Fibroblast of lung (primary cell): ENCODE measurements around the gene OGFRL1. TPM values are rescaled to one million over a fixed set of nuclear protein-coding genes. Genes with fewer than 3 reads are reported as not detected.

ENCODE experiments used
- DNase-seq, 2 donors: peaks; one replicate each; pipeline versions ENCODE4 v3.0.0 to v3.0.0-alpha.2; 2010; ENCODE audit warnings: low read depth in 2 of 2
- H2AFZ ChIP-seq: 2 replicates; pipeline ENCODE4 v1.5.1; 2012; ENCODE audit warnings: low read length, control low read depth, inconsistent platforms
- H3K27ac ChIP-seq: 2 replicates; pipeline ENCODE4 v1.5.1; 2011; ENCODE audit warnings: low read length, control low read depth; ENCODE audit not compliant: insufficient read depth
- H3K27me3 ChIP-seq: 2 replicates; pipeline ENCODE4 v1.5.1; 2011; ENCODE audit warnings: mild to moderate bottlenecking, low read length; ENCODE audit not compliant: control insufficient read depth, insufficient read depth
- H3K36me3 ChIP-seq: 2 replicates; pipeline ENCODE4 v1.5.1; 2011; ENCODE audit warnings: low read length; ENCODE audit not compliant: control insufficient read depth, insufficient read depth
- H3K4me1 ChIP-seq: 2 replicates; pipeline ENCODE4 v1.5.1; 2011; ENCODE audit warnings: low read length; ENCODE audit not compliant: control insufficient read depth, insufficient read depth; ENCODE audit errors: extremely low read depth
- H3K4me2 ChIP-seq: 2 replicates; pipeline ENCODE4 v1.5.1; 2011; ENCODE audit warnings: low read length, control low read depth; ENCODE audit not compliant: insufficient read depth; ENCODE audit errors: extremely low read depth
- H3K4me3 ChIP-seq, 4 experiments: fragments of 200-600 bp in 1 of 4; sonication (generic) in 1 of 4; replicated peaks in 1 of 4; 2 replicates each; pipeline ENCODE4 v1.5.1; 2011 to 2016; ENCODE audit warnings: low read length in 4 of 4, low read depth in 3 of 4, mild to moderate bottlenecking in 3 of 4, control low read depth in 2 of 4, inconsistent platforms in 1 of 4, mixed read lengths in 1 of 4; ENCODE audit not compliant: insufficient read depth in 1 of 4; ENCODE audit errors: control extremely low read depth in 1 of 4
- H3K79me2 ChIP-seq: 2 replicates; pipeline ENCODE4 v1.5.1; 2012; ENCODE audit warnings: mild to moderate bottlenecking, low read length, inconsistent platforms; ENCODE audit not compliant: control insufficient read depth, insufficient read depth
- H3K9ac ChIP-seq: 2 replicates; pipeline ENCODE4 v1.5.1; 2011; ENCODE audit warnings: mild to moderate bottlenecking, low read length, control low read depth; ENCODE audit not compliant: insufficient read depth
- H3K9me3 ChIP-seq: 2 replicates; pipeline ENCODE4 v1.5.1; 2012; ENCODE audit warnings: low read depth, low read length; ENCODE audit not compliant: control insufficient read depth, insufficient read depth
- H4K20me1 ChIP-seq: 2 replicates; pipeline ENCODE4 v1.5.1; 2011; ENCODE audit warnings: low read length; ENCODE audit not compliant: control insufficient read depth, insufficient read depth; ENCODE audit errors: extremely low read depth
- CTCF ChIP-seq, 2 donors: IDR thresholded peaks in 1 of 2; conservative IDR thresholded peaks in 1 of 2; 1 replicate in 1 of 2; 2 replicates in 1 of 2; pipeline ENCODE4 v1.5.1; 2011 to 2012; ENCODE audit warnings: low read length in 2 of 2, control low read depth in 1 of 2, inconsistent platforms in 1 of 2, low read depth in 1 of 2, mild to moderate bottlenecking in 1 of 2
- EZH2 ChIP-seq: IDR thresholded peaks from 2 replicates; pipeline ENCODE4 v1.5.1; 2012; ENCODE audit warnings: low read length, control low read depth, mild to moderate bottlenecking; ENCODE audit errors: missing control alignments
- polyA plus RNA-seq, 2 donors: library from polyadenylated mRNA; depleted of rRNA in 1 of 2; stranded (reverse) in 1 of 2; unstranded in 1 of 2; fragments of >200 nt; gene quantifications; 2 replicates each; pipeline ENCODE4 v1.2.1, GENCODE V29; 2011 to 2012; ENCODE audit warnings: missing spikeins in 1 of 2
- total RNA-seq: library from RNA; depleted of rRNA; stranded (reverse); fragments of >200 nt; gene quantifications from 2 replicates; pipeline ENCODE4 v1.2.1, GENCODE V29; 2014

Gene OGFRL1
- total and polyA plus RNA-seq, 2 donors (not counting 1 experiment from before 2014, with no cell fraction given) = 14.0 to 27.7 TPM

GRCh38 chr6:71336901-71337300 lies 48.3 kb downstream of the OGFRL1 start:
- no peak overlapping the region for H3K9ac ChIP-seq
- no peaks in the 10 kb centered on the region for H3K27me3 ChIP-seq
- no peak overlapping the region for H3K4me2 ChIP-seq
- TF ChIP-seq EZH2 (no peak), CTCF (conservative IDR thresholded peaks at IDR 0.05 in 1 of 2, IDR thresholded peaks at IDR 0.05 in 1 of 2; ENCODE audit: low read depth in 1 of 2, low read length in 2 of 2) (no peak)
- H2AFZ ChIP-seq = no peak overlapping the region
- peaks cover 9% of the 10 kb centered on the region for H3K4me1 ChIP-seq
- no peaks in the 10 kb centered on the region for H3K79me2 ChIP-seq
- no peaks in the 10 kb centered on the region for H3K36me3 ChIP-seq
- H3K27ac ChIP-seq = no peak overlapping the region
- H3K4me3 ChIP-seq = no peak overlapping the region
- peak in 1 of 2 donors; percentile 38 for DNase-seq
- peaks cover 2% of the 10 kb centered on the region for H4K20me1 ChIP-seq
- no peaks in the 10 kb centered on the region for H3K9me3 ChIP-seq

- Histone ChIP-seq H3K79me2 (no peaks in the 10 kb centered on the region), H3K4me1 (peaks cover 4% of the 10 kb centered on the region), H3K27ac (no peak overlapping the region), H3K27me3 (no peaks in the 10 kb centered on the region), H3K4me3 (no peak overlapping the region), H3K4me2 (no peak overlapping the region), H3K9ac (no peak overlapping the region), H4K20me1 (peaks cover 2% of the 10 kb centered on the region), H2AFZ (no peak overlapping the region), H3K36me3 (no peaks in the 10 kb centered on the region), H3K9me3 (no peaks in the 10 kb centered on the region)
- DNase-seq = no peak
- no peak for TF ChIP-seq CTCF (conservative IDR thresholded peaks at IDR 0.05 in 1 of 2, IDR thresholded peaks at IDR 0.05 in 1 of 2; ENCODE audit: low read depth in 1 of 2, low read length in 2 of 2)
- TF ChIP-seq EZH2 = no peak
These were observed 50.1 kb downstream of the OGFRL1 start for GRCh38 chr6:71338540-71339316.

- DNase-seq = no peak
- H3K9ac ChIP-seq = no peak overlapping the region
- no peaks in the 10 kb centered on the region for H3K9me3 ChIP-seq
- H3K4me3 ChIP-seq = no peak overlapping the region
- TF ChIP-seq CTCF (conservative IDR thresholded peaks at IDR 0.05 in 1 of 2, IDR thresholded peaks at IDR 0.05 in 1 of 2; ENCODE audit: low read depth in 1 of 2, low read length in 2 of 2) = no peak
- no peak for TF ChIP-seq EZH2
- H3K27ac ChIP-seq = no peak overlapping the region
- H3K36me3 ChIP-seq = no peaks in the 10 kb centered on the region
- no peaks in the 10 kb centered on the region for H3K79me2 ChIP-seq
- no peaks in the 10 kb centered on the region for H3K27me3 ChIP-seq
- no peak overlapping the region for H3K4me2 ChIP-seq
- no peak overlapping the region for H2AFZ ChIP-seq
- no peaks in the 10 kb centered on the region for H4K20me1 ChIP-seq
- peaks cover 2% of the 10 kb centered on the region for H3K4me1 ChIP-seq
These were observed 54.2 kb downstream of the OGFRL1 start for GRCh38 chr6:71342772-71343171.
